Measurements from ENCODE around the gene SNU13.
A peak's percentile ranks its signal among the peaks of the same experiment; 100 is the strongest.
"Not testable (repeated sequence)": the region's sequence is repeated elsewhere in the genome, so short reads cannot be mapped to it uniquely, and the experiment has no call there.

SNU13 gene

GRCh38 chr22:41688365-41689211 lies at the start of gene SNU13:
Gene SNU13 (minus strand): TSS chr22:41688867. CDS start chr22:41688796, 71 bp downstream.
- peak; percentile 94 for DNase-seq

- not testable (repeated sequence) for DNase-seq
These were observed 44.6 kb upstream of the SNU13 start for GRCh38 chr22:41733241-41733640.

GRCh38 chr22:41732096-41732772 lies 43.6 kb upstream of the SNU13 start:
- DNase-seq, result no peak

- no peak for DNase-seq
These were observed 42.9 kb upstream of the SNU13 start for GRCh38 chr22:41731609-41732008.

- no peak for DNase-seq
These were observed 36.9 kb upstream of the SNU13 start for GRCh38 chr22:41725510-41726110.

GRCh38 chr22:41722496-41722895 lies 33.8 kb upstream of the SNU13 start:
- DNase-seq, result no peak

GRCh38 chr22:41713004-41713403 lies 24.3 kb upstream of the SNU13 start:
- DNase-seq, result no peak

- no peak for DNase-seq
These were observed 20.7 kb upstream of the SNU13 start for GRCh38 chr22:41709341-41709740.

- no peak for DNase-seq
These were observed 14.1 kb upstream of the SNU13 start for GRCh38 chr22:41702763-41703162.

GRCh38 chr22:41700108-41700364 lies 11.4 kb upstream of the SNU13 start:
- no peak for DNase-seq

- peak; percentile 92 for DNase-seq
These were observed 10.8 kb upstream of the SNU13 start, which contains the start of gene MEI1 for GRCh38 chr22:41699264-41700107. Gene MEI1 (plus strand): TSS chr22:41699503. CDS start chr22:41699539, 36 bp downstream.

GRCh38 chr22:41697126-41697775 lies 8.6 kb upstream of the SNU13 start:
- DNase-seq, result peak; percentile 89

- DNase-seq, result no peak
These were observed 8.0 kb upstream of the SNU13 start for GRCh38 chr22:41696703-41697102.

GRCh38 chr22:41695211-41695610 lies 6.5 kb upstream of the SNU13 start:
- DNase-seq, result no peak

GRCh38 chr22:41690476-41690875 lies 1.8 kb upstream of the SNU13 start:
- DNase-seq, result no peak

- DNase-seq, result peak; percentile 26
These were observed 734 bp downstream of the SNU13 start for GRCh38 chr22:41687901-41688364.

- not testable (repeated sequence) for DNase-seq
These were observed 1.8 kb downstream of the SNU13 start for GRCh38 chr22:41686890-41687289.

GRCh38 chr22:41684194-41684593 lies 4.5 kb downstream of the SNU13 start:
- DNase-seq, result no peak

- no peak for DNase-seq
These were observed 5.1 kb downstream of the SNU13 start for GRCh38 chr22:41683616-41684015.

- no peak for DNase-seq
These were observed 5.6 kb downstream of the SNU13 start for GRCh38 chr22:41683052-41683451.

- peak; percentile 86 for DNase-seq
These were observed 6.4 kb downstream of the SNU13 start for GRCh38 chr22:41682033-41682807.

GRCh38 chr22:41681616-41682015 lies 7.1 kb downstream of the SNU13 start:
- no peak for DNase-seq

Measured in activated CD4-positive, alpha-beta T cell treated with anti-CD3 and anti-CD28 coated beads, Interleukin-2, amount 50 U/mL, for 16 hours (primary cell).